Stimulated activated CD4-positive, alpha-beta T cell treated with anti-CD3 and anti-CD28 coated beads, Interleukin-15, amount 100 ng/mL, for 48 hours (primary cell): Measurements from ENCODE around the gene KLC3.
A peak's percentile ranks its signal among the peaks of the same experiment; 100 is the strongest.

ENCODE experiments used
- DNase-seq, 2 donors: peaks; one replicate each; pipeline ENCODE4 v3.0.0-alpha.2; 2020; ENCODE audit warnings: low read depth in 2 of 2

KLC3 gene

DNA sequence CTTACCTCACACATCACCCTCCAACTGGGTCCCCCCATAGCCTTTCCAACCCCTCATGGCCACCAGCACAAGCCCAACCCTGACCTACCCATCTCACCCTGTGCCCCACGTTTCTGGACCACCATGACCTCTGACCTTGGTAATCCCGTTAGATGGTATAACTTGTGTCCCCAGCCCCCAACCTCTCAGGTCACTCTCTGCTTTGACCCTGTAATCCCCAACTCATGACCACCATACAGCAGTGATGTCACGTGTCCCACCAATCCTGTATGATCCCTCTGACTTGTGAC lies 8.5 kb downstream of the KLC3 start:
- no peak for DNase-seq

DNA sequence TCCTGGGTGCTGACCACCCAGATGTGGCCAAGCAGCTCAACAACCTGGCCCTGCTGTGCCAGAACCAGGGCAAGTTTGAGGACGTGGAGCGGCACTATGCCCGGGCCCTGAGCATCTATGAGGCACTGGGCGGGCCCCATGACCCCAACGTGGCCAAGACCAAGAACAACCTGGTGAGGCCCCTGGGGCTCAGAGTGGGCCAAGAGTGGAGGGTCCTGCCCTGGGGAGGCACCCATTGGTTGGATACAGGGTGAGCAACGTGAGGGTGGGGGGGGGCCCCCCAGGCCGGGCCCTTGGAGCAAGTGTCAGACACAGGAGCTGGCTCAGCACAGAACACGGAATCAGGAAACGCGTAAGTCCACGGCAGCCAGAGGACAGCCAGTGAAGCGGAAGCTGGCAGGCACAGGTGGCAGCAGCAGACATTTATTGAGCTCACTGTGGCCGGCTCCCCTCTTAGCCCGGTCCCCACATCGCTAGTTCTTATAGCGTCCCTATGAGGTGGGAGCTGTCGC lies 8.9 kb downstream of the KLC3 start:
- DNase-seq = no peak

DNA sequence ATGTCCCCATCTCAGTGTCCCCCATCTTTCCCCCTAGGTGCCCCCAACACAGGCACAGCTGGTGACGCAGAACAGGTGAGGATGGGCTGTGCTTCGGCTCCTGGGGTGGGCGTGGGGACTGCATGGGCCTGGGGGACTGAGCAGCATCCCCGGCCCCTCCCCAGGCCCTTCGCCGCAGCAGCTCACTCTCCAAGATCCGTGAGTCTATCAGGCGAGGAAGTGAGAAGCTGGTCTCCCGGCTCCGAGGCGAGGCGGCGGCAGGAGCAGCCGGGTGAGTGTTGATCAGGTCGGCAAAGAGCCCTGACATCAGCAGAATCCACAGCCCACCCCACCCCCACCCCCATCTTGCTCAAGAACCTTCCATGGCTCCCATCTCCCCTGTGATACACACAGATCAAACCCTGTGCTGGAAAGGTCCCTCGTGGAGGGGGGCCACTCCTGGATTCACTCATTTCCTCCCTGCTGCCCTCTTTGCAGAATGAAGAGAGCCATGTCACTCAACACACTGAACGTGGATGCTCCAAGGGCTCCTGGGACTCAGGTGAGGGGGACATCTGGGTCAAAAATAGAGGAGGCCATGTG lies 10.0 kb downstream of the KLC3 start:
- no peak for DNase-seq

DNA sequence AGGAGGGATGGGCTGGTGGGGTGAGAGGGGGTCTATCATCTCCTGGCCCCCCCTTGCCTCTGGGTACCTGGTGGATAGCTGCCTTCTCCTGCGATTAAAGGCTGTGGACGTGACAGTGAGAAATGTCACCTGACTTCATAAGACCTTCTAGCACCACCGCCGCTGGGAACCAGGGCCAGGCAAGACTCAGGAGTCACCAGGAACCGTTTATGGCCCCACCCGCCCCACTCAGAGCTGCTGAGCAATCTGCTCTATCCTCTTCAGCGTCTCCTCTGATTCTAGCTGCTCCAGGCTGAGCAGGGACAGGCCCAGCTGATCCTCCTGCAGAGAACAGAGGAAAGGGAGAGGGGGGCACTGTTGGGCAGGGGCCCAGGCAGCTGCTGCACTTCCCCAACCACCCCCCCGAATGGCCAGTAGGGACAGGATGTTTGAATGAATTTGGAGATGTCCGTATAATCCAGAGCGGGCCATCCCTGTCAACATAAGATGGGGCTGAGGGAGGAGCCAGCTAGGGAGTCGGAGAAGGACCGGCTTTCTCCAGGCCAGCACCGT lies 10.9 kb downstream of the KLC3 start:
- DNase-seq = no peak

DNA sequence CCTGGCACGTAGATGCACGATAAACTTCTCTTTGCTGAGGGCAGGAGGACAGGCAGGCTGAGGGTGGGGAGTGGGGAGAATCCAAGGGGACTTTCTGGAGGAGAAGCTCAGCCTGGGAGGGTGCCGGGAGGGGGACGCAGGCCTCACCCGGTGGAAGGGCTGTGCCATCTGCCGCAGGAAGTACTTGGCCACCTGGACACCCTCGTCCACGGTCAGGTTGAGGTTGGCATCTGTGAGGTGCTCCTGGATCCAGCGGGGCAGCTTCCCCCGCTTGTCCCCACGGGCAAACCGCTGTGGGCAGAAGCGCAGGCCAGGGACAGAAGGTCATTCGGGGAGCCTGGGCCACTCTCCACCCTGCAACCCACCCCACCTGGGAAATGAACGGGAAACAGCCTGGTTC lies 11.5 kb downstream of the KLC3 start:
- DNase-seq = no peak

DNA sequence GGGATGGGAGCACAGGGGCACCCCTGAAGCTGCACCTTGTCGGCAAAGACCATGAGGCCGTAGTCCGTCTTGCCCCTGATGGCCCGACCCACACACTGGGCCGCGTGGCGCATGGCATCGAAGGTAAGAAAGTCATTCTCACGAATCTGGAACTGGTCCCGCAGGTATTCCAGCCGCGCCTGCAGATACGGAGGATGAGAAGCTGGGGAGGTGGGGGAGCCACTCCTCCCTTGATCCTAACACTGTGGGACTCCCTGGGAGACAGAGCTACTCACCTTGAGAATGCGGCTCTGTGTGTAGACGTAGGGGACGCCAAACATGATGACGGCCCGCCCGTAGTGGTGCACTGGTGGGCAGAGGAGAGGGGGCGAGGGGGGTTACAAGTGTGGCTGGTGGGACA lies 11.9 kb downstream of the KLC3 start:
- DNase-seq = no peak

DNA sequence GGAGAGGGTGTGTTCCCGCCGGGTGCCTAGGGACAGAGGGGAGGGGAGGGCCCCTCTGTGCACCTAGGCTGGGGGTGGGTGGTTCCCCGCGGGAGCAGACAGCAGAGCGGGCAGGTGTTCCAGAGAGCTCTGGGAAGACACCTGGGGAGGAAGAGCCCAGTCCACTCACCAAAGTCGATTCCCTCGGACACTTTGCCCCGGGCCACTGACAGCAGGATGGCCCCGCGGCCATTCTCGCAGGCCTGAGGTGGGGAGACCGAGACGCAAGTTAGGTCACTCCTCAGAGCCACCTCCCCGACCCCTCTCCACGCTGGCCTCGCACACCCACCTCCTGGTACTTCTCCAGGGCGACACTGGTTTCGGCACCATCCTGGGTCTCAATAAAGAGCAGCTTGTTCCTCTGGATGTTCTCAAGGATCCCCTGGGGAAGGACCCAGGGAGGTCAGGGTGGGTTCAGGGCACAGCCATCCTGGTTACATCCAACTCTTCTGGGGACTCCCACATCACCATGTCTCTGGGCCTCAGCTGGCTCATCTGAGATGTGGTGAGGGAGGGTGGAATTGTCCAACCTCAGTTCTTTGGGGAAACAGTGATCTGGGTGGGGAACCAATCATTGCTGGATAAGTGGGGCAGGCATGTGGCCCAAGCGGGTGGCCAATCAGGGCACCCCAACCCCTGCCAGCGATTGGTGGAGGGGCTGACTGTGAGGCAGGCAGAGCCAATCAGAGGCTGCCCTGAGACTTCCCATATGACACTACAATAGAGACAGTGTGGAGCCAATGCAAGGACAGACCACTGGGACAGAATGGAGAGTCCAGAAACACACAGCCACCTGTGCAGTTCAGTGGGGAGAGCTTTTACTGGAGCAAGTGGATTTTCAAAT lies 12.6 kb downstream of the KLC3 start:
- no peak for DNase-seq

DNA sequence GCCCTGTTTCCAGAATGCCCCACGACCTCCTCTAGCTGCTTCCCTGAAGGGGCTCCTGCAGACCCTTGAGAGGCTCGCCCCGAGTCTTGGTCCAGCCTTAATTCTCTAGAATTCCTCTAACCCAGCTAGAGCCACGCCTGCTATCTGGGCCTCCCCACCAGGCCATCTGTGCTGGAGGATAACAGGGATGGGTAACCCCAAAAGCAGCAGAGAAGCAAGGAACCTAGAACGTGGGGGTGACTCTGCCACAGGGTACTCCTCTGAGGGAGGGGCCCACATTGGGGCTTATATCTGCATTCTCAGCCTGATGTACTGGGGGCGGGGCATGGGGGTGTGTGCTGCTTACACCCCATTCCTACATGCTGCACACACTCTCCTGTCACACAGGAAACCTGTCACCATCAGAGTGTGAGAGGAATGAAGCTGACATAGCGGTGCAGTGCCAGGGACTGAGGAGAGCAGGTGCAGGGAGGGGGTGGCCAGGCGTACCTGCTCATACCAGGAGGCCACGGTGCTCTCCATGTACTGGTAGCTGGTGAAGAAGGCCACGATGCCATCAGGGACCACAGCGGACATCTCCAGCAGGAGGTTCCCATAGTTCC lies 13.8 kb downstream of the KLC3 start:
- DNase-seq = no peak

DNA sequence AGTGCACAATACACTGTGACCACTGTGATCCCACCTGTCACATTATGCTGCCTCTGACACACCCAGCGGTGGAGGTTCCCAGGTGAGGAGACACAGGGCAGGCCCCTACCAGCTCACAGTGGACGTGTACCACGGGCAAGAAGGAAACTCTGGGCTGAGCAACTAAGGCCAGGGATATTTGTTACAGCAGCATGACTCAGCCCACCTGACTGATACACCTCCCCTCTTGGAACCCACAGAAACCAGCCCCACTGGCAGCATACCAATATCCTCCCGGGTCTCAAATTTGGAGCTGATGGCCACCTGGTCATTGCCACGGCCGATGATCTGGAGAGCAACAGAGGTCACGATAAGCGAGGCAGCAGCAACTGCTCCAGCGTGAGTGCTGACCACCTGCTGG lies 14.9 kb downstream of the KLC3 start:
- no peak for DNase-seq

DNA sequence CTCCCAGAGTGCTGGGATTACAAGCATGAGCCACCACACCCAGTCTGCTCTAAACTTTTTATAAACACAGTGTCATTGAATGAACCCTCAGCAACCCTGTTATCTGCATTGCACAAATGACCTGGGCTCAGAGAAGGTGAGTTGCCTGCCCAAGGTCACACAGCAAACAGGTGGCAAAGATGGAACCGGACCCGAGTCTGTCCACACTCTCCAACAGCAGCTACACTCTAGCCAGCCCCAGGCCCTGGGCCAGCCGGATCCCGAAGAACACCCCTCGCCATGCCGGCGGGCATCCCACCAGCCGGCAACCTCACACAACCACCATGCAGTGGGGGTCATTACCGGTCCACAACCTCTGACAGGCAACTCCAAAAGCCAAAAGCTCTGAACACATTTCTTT lies 15.4 kb downstream of the KLC3 start:
- no peak for DNase-seq

DNA sequence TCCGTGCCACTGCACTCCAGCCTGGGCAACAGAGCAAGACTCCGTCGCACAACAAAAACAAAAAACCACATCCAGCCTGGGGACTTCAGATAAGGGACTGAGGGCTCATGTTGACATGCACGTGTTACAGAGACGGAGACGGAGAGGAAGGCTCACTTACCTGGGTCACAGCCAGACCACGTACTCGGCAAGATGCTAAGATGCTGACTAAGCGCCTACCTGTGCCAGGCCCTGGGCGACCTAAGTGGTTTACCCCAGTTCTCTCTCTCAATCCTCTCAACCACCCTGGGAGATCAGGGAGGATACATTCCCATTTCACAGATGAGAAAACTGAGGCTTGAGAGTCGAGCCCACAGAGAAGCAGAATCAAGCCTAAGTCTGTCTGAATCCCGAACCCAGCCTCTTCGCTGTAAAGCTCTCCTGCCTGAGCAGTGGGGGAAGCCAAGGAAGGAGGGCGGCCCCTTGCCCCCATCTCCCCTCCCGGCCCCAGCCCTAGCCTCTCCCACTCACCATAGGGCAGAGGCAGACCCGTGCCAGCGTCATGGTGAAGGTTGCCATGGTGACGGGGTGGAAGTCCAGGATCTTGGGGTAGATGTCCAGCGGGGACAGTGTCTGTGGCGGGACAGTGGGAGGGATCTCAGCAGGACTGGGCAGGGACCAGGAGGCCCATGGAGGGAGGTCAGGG lies 16.4 kb downstream of the KLC3 start:
- DNase-seq = no peak

DNA sequence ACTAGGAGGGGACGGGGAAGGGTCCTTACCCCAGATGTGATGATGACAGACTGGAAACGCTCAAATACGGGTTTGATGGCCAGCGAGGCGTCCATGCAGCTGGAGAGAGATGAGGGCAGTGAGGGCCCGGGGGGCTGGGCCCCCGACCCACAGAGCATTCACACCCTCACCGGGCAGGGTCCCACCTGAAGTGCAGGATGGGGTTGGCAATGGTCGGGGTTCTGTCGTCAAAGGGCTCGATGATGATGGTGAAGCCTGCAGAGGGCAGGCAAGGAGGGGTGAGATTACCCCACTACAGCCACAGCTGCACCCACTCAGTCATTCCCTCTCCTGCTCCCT lies 16.9 kb downstream of the KLC3 start:
- DNase-seq = no peak

DNA sequence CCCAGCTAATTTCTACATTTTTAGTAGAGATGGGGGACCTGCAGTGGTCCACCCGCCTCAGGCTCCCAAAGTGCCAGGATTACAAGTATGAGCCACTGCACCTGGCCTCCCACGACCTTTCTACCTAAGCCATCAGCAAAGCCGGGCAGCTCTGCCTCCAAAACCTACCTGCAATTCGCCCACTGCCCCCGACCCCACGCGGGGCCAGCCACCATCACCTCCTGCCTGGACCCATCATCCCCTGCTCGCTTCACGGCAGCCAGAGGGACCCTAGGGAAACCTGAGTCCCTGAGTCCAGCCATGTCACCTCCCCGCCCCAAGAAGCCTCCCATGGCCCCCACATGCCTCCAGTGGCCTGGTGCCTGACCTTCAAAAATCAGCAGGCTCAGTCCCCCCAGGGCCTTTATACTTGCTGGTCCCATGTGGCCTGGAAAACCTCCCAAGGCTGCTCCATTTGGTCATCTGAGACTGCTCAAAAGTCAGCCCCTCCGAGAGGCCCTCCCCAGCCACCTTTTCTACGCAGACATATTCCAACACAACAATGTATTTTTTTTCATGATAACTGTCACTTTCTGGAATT lies 17.8 kb downstream of the KLC3 start:
- no peak for DNase-seq

DNA sequence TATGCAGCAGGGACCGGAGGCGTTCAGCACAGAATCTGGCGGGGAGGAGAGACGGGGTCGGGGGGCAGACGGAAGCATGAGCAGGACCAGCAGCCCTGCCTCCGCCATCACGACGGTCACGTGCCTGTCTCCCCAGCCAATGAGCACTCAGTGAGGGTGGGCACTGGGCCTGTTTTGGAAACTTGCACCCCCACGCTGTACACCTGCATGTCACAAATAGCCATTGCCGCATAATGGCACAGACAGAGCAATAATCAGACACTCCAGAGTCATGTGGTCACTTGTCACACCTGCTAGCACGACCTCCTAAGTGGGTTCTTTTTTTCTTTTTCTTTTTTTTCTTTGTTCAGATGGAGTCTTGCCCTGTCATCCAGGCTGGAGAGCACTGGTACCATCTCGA lies 21.1 kb downstream of the KLC3 start:
- DNase-seq = no peak

DNA sequence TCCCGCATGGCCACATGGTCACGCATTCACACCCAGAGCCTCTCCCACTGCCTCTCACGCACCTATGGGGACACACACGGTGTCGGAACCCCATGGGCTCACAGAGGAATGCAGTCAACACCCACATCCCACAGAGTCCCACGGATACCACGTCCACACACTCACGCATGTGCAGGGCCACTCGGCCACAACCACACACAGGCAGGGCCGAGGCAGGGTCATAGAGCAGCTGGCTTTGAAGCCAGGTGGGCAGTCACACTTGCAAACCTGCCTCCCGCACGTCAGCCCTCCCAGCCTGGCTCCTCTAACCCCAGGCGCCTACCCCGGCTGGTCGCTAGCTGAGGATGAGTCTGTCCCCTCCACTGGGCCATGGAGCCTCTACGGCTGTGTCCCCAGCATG lies 21.7 kb downstream of the KLC3 start:
- no peak for DNase-seq

DNA sequence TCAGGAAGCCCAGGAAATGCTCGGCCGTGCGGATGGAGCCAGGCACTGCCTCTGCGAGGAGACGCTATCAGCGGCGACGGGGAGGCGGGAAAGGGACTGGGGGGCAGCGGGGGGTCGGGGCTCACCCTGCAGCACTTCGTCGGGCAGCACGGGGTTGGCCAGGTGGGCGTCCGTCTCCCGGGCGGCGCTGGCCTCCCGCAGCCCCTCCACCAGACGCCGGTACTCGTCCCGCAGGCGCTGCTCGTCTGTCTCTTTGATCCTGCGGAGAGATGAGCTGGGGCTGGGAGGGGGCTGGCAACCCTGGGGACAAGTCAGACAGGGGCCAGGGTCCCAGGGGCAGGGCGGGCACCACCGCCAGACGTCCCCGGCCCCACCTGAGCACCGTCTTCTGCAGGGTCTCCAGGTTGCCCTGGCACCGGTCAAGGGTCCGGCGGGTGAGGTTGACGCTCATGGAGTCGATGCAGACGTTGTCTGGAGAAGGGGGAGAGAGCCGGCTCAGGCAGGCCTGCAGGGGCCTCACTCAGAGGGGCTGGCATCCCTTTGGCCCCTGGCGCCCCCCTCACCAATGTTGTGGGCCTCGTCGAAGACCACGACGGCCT lies 23.4 kb downstream of the KLC3 start:
- DNase-seq = no peak

DNA sequence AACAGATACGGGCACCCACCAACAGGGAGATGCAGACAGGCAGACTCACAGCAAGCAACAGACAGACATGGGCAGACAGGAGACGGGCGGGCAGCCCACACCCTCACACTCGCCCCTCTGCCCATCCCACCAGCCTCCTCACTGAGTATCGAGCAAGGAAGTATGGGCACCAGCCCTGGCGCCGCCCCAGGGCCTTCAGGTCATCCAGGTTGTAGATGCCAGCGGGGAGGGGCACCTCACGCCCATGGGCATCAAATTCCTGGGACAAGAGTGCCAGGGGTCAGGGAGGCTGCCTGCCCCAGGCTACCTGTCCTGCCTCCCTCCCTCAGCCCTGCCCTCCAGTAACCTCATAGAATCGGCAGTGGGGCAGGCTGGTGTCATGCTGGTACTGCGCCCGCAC lies 24.1 kb downstream of the KLC3 start:
- no peak for DNase-seq

DNA sequence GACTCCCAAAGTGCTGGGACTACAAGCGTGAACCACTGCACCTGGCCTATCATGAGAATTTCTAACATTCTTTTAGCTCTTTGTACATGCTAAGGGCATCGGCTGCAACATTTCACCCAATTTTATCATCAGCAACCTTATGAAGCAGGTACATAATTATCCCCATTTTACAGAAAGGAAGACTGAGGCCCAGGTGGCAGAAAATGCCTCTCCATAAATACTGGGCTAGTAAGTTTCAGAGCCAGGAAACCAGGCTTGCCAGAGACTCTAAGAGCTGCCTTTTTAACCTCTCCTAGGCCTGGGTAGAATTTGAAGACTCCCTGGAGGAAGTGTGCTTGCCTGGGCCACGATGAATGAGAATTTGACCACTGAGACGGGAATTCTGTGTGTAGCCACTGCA lies 27.6 kb downstream of the KLC3 start:
- DNase-seq = no peak

DNA sequence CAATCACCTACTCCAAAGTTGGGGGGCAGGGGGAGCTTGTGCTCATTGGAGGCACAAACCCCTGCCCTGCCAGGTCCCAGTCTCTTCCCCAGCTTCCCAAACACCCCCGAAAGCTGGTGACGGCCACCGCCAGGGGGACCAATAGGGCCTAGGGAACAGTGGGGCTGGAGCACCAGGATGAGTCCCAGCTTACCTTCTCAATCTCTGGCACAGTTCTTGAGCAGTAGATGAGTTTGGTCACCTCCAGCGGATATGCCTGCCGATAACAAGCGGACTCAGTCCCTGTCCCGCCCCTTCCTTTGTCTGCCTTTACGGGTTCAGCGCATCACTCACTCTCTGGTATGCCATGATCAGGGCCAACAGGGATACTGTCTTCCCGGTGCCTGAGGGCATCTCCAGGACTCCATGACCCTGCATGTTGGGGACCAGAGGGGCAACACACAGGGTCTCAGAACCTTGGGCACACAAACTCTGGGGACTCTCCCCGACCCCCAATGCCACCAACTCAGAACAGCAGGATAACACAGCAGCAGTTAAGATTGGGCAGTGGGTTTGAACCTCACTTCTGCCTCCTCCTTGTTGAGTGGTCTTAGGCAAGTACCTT lies 28.3 kb downstream of the KLC3 start:
- no peak for DNase-seq

DNA sequence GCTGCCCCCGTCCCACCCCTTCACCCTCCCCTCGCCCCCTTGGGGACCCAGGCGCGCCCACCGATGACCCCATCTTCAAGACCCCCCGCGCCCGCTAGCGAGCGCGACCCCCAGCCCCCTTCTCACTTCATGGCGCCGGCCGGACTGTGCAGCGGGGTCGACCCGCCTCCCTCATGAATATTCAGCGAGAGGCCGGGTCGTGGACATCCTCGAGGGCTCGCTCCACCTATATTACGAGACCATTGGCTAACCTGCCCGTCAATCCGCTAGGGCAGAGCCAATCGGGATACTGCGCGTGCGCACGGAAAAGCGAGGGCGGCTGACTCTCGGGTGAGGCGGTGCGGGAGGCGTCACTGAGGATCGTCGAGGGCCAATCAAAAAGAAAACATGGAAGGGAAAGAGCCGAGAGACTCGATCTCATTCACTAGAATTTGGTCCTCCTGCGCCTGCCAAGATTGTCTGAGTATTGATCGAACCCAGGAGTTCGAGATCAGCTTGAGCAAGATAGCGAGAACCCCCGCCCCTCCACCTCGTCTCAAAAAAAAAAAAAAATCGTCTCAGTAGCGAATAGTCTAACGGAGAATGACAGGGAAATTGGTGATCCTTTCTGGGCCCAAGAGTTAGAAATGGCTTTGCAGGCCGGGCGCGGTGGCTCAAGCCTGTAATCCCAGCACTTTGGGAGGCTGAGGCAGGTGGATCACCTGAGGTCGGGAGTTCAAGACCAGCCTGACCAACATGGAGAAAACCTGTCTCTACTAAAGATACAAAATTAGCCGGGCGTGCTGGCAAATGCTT lies 30.1 kb downstream of the KLC3 start, which contains the start of gene ERCC2:
ERCC2 (minus strand) TSS at position 164 of the 795 bp plus-strand sequence; CDS start at position 131, 33 bp downstream.
- peak; percentile 99 to 100 for DNase-seq
